Measurements from ENCODE around the gene LAMB2.

LAMB2 gene

DNA sequence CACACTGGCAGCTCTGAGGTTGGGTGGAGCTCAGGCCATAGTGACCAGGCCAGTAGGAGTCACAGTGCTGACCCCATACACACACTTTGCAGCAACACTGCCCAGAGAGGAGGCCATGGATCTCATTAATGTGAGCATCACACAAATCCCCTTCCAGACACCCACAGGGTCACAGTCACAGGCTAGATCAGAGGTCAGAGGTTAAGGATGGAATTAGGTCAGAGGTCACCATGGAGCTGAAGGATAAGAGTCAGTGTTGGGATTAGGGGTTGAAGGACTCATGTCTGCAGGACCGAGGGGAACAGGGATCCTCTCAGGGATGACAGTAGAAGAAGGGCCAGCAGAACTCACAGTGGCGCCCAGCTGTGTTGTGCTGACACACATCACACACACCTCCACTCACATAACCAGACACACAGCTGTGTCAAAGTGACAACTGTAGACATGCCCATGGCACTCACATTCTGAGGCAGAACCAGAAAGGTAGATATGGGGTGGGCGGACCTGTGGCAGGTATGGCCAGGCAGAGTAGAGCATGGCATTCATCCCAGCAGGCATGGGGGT is 20.6 kb upstream of the LAMB2 start:
- Histone ChIP-seq H3K4me3 (ENCODE audit: low read length, poor library complexity, severe bottlenecking) (no peak overlapping the region), H3K9ac (ENCODE audit: low read depth, low read length, poor library complexity, severe bottlenecking) (no peak overlapping the region), H3F3A (ENCODE audit: low read depth) (no peaks in the 10 kb centered on the region), H3K79me2 (ENCODE audit: insufficient read depth, low read length) (no peaks in the 10 kb centered on the region), H3K27me3 (ENCODE audit: insufficient read depth, low read length, poor library complexity, severe bottlenecking) (peaks cover 5% of the 10 kb centered on the region), H2AFZ (ENCODE audit: low read length) (no peak overlapping the region), H3K36me3 (ENCODE audit: insufficient read depth, low read length) (no peaks in the 10 kb centered on the region), H3K9me2 (replicated peaks; ENCODE audit: low read depth, low read length) (no peaks in the 10 kb centered on the region), H3K9me3 (ENCODE audit: insufficient read depth, low read depth, low read length) (no peaks in the 10 kb centered on the region), H4K20me1 (ENCODE audit: insufficient read depth, low read length, poor library complexity, severe bottlenecking) (no peaks in the 10 kb centered on the region), H3K4me1 (ENCODE audit: insufficient read depth, low read length, poor library complexity, severe bottlenecking) (no peaks in the 10 kb centered on the region), H3K4me2 (ENCODE audit: low read depth, low read length, poor library complexity, severe bottlenecking) (no peak overlapping the region)
- no peak for TF ChIP-seq EZH2phosphoT487 (IDR thresholded peaks at IDR 0.05; ENCODE audit: borderline replicate concordance)
- TF ChIP-seq, protein P1, sequence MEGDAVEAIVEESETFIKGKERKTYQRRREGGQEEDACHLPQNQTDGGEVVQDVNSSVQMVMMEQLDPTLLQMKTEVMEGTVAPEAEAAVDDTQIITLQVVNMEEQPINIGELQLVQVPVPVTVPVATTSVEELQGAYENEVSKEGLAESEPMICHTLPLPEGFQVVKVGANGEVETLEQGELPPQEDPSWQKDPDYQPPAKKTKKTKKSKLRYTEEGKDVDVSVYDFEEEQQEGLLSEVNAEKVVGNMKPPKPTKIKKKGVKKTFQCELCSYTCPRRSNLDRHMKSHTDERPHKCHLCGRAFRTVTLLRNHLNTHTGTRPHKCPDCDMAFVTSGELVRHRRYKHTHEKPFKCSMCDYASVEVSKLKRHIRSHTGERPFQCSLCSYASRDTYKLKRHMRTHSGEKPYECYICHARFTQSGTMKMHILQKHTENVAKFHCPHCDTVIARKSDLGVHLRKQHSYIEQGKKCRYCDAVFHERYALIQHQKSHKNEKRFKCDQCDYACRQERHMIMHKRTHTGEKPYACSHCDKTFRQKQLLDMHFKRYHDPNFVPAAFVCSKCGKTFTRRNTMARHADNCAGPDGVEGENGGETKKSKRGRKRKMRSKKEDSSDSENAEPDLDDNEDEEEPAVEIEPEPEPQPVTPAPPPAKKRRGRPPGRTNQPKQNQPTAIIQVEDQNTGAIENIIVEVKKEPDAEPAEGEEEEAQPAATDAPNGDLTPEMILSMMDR (conservative IDR thresholded peaks at IDR 0.05; ENCODE audit: low read length), result no peak

DNA sequence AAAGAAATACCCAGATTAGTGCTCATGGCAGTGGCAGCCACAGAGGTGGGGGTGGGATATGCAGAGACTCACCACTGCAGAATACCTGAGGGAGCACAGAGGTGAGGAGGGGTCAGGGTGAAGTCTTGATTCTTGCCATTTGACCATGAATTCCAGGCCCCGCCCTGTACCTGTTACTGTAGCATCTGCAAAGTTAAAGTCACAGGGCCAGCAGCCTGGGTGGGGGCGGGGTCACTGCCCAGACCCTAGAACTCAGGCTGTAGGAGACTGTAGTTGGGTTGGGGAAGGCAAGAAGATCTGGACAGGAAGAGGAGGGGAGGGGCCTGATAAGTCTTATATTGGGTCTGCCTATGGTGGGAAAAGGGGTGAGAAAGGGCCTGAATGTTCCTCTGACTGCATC is 18.8 kb upstream of the LAMB2 start:
- no peak for TF ChIP-seq EZH2phosphoT487 (IDR thresholded peaks at IDR 0.05; ENCODE audit: borderline replicate concordance)
- TF ChIP-seq, protein P1 (conservative IDR thresholded peaks at IDR 0.05; ENCODE audit: low read length), result no peak

DNA sequence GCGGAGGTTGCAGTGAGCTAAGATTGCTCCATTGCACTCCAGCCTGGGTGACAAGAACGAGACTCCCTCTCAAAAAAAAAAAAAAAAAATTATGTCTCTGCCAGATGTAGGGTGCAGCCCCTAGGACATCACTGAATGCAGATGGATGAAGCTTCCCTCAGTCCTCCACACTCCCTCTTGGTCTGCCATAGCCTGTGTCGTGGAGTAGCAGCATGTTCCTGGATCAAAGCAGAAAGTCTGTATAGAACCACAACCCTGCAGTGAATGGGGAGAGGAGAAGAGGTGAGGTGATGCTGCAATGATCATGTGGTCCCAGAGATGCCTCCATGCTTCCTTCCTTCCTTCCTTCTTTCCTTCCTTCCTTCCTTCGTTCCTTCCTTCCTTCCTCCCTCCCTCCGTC is 15.3 kb upstream of the LAMB2 start:
- Histone ChIP-seq H3K4me2 (ENCODE audit: low read depth, low read length, poor library complexity, severe bottlenecking) (no peak overlapping the region), H3F3A (ENCODE audit: low read depth) (no peaks in the 10 kb centered on the region), H3K4me1 (ENCODE audit: insufficient read depth, low read length, poor library complexity, severe bottlenecking) (no peaks in the 10 kb centered on the region), H2AFZ (ENCODE audit: low read length) (no peak overlapping the region), H3K27me3 (ENCODE audit: insufficient read depth, low read length, poor library complexity, severe bottlenecking) (peaks cover 5% of the 10 kb centered on the region), H3K9me2 (replicated peaks; ENCODE audit: low read depth, low read length) (no peaks in the 10 kb centered on the region), H3K4me3 (ENCODE audit: low read length, poor library complexity, severe bottlenecking) (no peak overlapping the region), H4K20me1 (ENCODE audit: insufficient read depth, low read length, poor library complexity, severe bottlenecking) (no peaks in the 10 kb centered on the region), H3K79me2 (ENCODE audit: insufficient read depth, low read length) (no peaks in the 10 kb centered on the region), H3K36me3 (ENCODE audit: insufficient read depth, low read length) (no peaks in the 10 kb centered on the region), H3K9ac (ENCODE audit: low read depth, low read length, poor library complexity, severe bottlenecking) (no peak overlapping the region), H3K9me3 (ENCODE audit: insufficient read depth, low read depth, low read length) (no peaks in the 10 kb centered on the region)
- TF ChIP-seq EZH2phosphoT487 (IDR thresholded peaks at IDR 0.05; ENCODE audit: borderline replicate concordance), result no peak
- TF ChIP-seq, protein P1 (conservative IDR thresholded peaks at IDR 0.05; ENCODE audit: low read length), result no peak

More for the DNA sequence above, 18.8 kb upstream of the LAMB2 start:
- Histone ChIP-seq H3K9ac (ENCODE audit: low read depth, low read length, poor library complexity, severe bottlenecking) (no peak overlapping the region), H3K4me1 (ENCODE audit: insufficient read depth, low read length, poor library complexity, severe bottlenecking) (no peaks in the 10 kb centered on the region), H3K9me2 (replicated peaks; ENCODE audit: low read depth, low read length) (no peaks in the 10 kb centered on the region), H3K4me3 (ENCODE audit: low read length, poor library complexity, severe bottlenecking) (no peak overlapping the region), H4K20me1 (ENCODE audit: insufficient read depth, low read length, poor library complexity, severe bottlenecking) (no peaks in the 10 kb centered on the region), H3K27me3 (ENCODE audit: insufficient read depth, low read length, poor library complexity, severe bottlenecking) (peaks cover 5% of the 10 kb centered on the region), H3K79me2 (ENCODE audit: insufficient read depth, low read length) (no peaks in the 10 kb centered on the region), H3K9me3 (ENCODE audit: insufficient read depth, low read depth, low read length) (no peaks in the 10 kb centered on the region), H3F3A (ENCODE audit: low read depth) (no peaks in the 10 kb centered on the region), H2AFZ (ENCODE audit: low read length) (no peak overlapping the region), H3K4me2 (ENCODE audit: low read depth, low read length, poor library complexity, severe bottlenecking) (no peak overlapping the region), H3K36me3 (ENCODE audit: insufficient read depth, low read length) (no peaks in the 10 kb centered on the region)
